GM21576 (cell line): ENCODE measurements around the gene NRL.

ENCODE experiments used
- ATAC-seq: cut with Tn5 transposase; IDR thresholded peaks from one replicate; pipeline ENCODE4 v1.9.1; 2021; ENCODE audit warnings: mild to moderate bottlenecking, moderate library complexity; ENCODE audit not compliant: unreplicated experiment

The NRL gene

DNA sequence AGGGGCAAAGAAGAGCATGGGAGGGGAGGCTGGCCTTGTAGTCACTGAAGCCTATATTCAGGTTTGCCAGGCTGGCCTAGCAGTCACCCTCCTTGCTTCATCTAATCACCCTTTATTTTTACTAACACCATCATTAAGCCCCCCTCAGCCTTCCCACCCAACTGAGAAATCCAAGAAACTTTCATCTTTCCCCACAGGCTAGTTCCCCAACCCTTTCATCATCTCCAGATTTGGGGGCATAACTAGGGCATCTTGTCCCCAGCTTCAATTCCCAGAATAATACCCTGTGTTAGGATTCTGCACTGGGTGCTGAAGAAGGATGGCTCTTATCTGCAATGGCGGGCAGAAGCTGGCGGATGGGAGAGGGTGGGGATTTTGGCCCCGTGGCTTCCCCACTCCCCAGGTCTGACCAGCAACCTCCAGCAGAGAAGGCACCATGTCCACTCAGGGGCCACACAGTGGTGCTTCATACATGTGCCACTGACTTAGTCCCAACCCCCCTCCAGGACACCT, 13.7 kb downstream of the NRL start:
- no peak for ATAC-seq

DNA sequence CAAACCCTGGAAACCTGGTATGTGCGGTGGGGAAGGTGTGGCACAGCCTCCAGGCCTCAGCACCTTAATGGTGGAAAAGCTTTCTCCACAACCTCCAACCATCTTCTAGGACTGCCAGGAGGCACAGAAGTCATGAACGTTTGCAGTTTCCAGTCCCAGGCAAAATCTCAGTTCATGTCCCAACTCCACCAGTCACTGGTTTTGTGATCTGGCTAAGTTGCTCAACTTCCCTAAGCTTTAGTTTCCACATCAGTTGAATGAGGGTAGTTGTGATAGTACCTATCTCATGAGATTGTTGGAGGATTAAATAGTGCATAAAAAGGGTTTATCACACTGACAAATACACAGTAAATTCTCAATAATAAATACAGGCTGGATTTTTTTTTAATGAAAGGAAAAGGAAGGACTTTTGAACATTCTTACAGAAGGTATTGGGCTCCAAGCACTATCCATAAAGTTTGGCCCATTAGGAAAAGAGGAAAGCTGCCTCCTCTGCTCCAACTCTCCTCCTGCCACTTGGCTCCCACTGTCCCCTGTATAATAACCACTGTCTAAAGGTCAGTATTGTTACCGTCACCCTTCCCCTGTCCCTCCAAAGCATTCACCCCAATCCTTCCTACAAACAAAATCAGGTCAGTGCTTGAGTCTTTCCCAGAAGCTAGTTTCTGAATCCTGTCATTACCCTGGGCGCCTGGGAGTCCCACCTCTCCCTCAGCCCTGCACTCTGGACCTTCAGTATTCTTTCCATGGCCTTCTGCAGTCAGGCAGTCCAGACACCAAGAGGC, 14.4 kb downstream of the NRL start:
- no peak for ATAC-seq

DNA sequence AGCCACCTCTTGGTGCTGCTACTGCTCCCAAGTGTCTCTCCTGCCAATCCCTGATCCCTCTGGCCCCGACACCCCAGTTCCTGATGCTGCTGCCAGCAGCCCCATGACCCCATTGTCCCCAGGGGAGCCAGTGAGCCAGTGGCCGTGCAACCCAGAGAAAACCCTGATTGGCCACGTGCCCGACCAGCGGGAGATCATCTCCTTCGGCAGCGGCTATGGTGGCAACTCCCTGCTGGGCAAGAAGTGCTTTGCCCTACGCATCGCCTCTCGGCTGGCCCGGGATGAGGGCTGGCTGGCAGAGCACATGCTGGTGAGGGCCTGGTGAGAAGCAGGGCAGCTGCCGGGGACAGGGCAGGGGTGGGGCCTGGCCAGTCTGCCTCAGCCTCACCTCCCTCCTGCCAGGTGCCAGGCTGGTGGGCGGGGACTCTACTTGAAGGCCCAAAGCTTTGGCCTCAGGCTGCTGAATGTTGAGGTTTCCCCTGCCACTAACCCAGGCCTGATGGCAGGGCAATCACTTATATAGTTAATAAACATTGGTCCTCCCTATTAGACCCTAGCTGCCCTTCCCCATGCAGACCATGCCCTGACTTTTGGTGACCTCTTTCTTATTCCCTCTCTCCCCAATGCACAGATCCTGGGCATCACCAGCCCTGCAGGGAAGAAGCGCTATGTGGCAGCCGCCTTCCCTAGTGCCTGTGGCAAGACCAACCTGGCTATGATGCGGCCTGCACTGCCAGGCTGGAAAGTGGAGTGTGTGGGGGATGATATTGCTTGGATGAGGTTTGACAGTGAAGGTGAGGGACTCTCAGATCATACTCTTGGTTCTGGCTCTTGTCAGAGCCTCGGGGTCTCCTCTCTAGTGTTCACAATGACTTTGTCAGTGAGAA, 15.6 kb downstream of the NRL start:
- ATAC-seq, result no peak

DNA sequence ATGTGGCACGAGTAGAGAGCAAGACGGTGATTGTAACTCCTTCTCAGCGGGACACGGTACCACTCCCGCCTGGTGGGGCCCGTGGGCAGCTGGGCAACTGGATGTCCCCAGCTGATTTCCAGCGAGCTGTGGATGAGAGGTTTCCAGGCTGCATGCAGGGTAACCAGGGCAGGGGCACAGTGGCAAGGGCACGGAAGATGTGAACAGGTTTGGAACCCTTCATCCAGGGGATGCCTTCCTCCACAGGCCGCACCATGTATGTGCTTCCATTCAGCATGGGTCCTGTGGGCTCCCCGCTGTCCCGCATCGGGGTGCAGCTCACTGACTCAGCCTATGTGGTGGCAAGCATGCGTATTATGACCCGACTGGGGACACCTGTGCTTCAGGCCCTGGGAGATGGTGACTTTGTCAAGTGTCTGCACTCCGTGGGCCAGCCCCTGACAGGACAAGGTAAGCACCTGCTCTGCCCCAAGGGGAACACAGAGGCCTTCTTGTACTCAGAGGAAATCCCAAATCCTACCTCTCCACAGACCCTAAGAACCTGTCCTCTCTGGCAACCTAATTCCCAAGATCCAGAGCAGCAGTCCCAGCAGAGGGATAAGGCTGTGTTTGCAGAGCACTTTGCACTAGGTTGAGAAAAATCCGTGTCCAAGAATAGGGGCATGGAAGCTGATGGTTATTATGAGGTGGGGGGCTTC, 16.4 kb downstream of the NRL start:
- no peak for ATAC-seq

DNA sequence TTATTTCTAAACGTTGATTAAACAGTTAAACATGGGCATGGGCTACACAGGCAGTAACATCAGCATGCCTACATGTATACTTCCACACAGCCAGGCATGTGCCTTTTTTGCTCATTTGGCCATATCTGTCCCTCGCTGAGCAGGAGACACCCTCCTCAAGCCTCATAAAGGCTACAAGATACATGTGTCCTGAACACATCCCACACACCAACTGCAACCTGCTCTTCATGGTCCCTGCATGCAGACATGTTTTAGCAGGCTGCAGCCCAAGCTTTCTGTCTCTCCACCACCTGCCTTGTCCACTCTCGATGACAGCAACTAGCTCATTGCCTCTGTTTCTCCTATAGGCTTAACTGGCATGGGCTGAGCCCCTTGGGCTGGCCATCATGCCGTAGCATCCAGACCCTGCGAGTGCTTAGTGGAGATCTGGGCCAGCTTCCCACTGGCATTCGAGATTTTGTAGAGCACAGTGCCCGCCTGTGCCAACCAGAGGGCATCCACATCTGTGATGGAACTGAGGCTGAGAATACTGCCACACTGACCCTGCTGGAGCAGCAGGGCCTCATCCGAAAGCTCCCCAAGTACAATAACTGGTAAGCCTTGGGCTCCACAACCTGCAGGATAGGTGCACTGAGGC, 18.1 kb downstream of the NRL start:
- ATAC-seq, result no peak

DNA sequence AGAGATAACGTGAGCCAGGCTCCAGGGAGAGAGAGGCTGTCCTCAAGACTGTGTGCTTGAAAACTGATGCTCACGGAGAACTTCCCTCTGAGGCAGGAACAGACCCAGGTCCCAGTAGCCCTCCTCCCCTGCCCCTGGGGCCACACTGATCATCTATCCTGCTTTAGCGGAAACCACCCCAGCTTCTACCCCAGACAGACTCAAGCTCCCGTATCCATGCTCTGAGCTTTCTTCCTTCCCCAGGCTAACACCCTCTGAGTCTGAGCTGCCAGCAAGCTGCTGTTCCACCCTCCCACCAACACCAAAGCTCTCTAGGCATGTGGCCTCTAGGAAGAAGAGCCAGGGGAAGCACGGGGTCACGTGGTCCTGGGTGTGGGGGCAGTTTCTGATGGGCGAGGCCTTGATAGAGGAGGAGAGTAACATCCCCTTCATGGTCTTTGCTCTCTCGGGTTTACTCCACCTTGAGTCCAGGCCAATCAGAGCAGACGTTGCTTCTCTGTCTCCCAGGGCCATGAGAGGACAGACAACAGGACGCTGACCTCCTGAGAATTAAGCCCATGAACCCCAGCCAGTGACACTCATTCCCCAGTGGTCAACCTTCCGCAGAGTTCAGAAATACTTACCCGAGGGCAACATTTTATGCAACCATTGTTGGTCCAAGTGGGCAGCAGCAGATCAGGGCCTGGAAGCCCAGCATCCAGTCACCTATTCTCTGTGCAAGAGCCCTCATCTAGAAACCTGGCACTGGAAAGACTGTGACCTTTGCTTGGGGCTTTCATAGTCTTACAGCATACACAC, 19.3 kb downstream of the NRL start:
- peak; percentile 70 for ATAC-seq

DNA sequence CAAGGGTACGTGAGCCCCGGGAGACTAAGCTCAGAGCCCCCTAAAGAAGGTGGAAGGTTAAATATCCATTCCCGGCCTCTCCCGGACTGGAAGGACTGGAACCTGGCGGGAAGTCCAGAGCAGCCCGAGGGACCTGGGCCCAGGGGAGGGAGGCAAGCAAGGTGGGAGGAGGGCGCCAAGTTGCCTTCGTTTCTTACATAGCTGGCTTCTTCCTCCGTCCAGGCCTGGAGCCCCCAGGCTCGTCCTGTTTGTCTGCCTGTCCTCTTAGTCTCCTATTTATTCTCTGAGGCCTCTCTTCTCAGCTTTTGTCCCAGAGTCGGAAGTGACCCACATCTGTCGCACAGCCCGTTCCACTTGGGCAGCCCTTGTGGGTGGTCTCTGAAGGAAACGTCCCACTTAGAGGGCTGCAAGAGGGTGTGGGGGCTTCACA, 19.9 kb downstream of the NRL start:
- ATAC-seq, result no peak

DNA sequence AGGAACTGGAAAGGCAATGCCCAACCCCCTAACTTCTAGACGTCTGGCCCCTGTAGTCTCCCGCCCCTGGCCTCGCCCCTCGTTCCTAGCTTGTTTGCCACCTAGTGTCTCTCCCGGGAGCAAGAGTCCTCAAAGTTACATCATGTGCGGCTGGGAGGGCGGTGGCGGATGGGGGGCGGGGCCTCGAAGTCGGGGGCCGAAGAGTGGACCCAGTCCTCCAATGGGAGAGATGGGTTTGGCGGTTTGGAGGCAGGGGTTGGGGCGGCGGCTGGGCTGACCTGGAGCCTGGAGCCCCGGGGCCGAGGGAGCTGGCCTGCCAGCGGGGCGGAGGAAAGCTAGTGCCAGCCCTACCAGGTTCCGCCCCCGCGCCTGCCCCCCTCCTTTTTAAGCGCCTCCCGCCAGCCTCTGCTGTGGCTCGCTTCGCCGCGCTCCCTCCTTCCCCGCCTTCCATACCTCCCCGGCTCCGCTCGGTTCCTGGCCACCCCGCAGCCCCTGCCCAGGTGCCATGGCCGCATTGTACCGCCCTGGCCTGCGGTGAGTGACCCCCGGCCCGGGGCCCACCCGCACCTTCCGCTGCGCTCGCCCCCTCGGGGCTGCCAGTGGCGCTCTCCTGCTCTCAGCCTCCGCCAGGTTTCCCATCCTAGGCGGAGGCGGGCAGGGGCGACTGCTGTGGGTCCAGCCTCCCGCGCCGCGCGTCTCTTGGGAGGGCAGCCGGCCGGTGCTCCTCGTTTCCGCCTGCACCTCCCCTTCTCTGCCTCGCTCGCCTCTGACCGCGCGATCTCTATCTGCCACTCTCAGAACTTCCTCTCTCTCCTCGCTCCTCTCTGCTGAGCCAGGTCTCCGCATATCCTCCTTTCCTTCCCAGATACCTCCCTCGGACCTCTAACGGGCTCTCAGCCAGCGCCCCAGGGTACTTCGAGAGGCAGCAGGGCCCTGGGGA, 20.6 kb downstream of the NRL start, which contains the start of gene PCK2:
Gene PCK2, plus strand, starts transcription at position 411 of the 940 bp plus-strand sequence. Its CDS starts 95 bp downstream, at position 506.
- peak; percentile 45 for ATAC-seq

DNA sequence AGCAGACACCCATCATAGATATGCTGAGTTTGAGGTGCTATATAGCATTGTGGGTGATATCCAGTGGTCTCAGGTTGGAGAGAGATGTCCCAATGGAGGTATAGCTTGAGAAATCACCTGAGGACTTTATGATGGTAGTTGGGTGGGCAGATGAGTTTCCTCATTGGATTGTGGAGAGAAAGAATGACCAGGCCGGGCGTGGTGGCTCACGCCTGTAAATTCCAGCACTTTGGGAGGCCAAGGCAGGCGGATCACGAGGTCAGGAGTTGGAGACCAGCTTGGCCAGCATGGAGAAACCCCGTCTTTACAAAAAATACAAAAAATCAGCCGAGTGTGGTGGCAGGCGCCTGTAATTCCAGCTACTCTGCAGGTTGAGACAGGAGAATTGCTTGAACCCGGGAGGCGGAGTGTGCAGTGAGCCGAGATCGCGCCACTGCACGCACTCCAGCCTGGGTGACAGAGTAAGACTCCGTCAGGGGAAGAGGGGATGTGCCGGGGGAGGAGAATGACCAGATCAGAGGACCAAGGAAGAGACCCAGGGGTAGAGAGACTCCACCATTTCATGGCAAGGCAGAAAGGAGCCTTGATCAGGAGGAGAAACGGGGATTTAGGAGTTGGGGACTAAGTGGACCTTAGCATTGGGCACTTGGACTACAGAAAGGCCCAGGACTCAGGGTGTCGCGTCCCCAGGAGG, 21.4 kb downstream of the NRL start:
- ATAC-seq, result no peak

DNA sequence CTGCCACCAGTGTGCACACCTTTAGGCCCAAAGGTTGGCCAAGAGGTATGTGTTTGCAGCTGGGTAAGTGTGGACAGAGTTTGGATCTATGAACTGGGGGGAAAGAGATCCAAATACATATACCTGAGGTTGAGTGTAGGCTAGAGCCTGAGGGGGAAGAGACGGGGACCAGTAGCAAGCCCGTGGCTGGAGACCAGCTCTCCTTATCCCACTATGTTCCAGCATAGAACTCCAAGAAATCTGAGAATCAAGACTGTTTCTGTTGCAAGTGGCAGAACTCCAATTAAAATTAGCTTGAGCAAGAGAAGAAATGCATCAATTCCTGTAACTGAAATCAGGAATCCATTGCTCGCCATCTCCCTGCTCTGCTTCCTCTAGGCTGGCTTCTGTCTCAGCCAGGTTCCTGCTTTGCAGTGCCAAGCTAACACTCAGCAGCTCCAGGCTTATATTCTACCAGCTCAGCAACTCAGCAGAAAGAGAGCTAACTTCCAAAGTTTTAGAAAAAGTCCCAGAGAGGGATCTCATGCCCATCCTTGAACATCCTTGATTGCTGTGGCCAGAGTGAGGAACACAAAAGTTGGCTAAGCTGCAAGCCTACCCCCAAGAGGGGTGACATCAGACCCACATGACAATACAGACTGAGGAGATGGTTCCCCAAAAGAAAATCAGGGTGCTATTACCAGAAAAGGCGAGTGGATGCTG, 22.1 kb downstream of the NRL start:
- no peak for ATAC-seq

DNA sequence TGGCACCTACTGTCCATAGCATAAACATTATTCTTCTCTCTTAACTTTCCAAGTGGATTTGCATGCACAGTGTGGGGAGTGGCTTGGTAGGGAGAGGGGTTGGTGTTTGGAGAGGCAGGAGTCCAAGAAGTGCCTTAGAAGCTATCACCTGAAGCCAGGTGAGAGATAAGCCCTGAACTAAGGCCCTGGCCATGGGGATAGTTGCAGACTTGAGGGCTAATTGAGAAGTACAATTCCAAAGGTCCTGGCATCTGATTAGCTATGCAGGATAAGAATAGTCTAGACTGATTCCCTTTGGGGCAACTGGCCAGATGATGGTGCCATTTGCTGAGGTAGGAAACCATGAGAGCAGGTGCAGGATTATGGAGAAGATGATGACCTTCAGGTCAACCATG, 22.6 kb downstream of the NRL start:
- no peak for ATAC-seq

DNA sequence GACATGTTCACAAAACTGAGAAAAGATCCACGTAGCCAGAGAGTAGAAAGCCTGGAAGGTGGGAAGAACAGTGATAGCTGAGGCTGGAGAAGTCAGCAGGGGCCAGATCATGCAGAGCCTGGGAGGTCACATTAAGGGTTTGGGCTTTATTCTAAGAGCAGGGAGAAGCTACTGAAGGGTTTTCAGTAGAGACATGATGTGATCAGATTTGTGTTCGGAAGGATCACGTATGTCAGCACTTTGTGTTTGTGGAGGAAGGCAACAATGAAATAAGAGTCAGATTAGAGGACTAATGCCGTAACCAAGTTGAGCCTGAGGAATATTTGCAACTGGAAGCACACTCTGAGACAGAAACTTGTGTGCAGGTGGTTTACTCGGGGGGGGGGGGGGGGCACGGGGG, 24.9 kb downstream of the NRL start:
- no peak for ATAC-seq

DNA sequence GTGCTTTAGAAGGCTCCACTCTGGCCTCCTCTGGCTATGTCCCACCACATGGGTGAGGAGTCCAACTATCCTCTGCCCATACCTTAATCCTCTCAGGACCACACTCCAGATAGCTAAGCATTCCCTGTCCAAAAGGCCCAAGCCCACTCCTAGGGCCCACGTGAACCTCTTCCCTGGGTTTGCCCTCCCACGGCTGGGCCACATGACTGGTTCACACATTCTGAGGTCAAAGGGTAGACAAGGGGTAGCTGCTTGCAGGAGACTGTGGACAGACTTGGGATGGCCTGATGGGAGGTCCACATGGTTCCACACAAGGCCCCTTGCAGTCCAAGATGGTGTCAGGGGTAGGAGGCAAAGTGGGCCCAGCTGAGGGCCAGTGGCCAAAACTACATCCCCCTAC, 26.7 kb downstream of the NRL start:
- no peak for ATAC-seq

DNA sequence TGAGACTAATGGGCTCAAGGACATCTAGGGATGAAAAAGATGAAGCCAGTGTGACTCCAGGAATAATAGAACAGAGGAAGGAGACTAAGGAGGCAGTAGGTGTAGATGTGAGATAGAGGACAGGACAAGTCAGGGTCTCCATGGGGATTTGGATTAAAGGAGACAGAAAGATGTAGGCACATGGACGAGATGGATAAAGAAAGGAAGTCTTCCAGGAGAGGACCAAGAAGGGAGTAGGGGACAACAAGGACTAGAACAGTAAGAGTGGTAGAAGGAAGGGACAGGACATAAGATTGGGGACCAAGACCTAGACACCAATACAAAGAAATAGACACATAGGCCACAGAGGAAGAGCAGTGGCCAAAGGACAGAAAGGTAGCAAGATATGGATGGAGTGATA, 27.7 kb downstream of the NRL start:
- no peak for ATAC-seq

DNA sequence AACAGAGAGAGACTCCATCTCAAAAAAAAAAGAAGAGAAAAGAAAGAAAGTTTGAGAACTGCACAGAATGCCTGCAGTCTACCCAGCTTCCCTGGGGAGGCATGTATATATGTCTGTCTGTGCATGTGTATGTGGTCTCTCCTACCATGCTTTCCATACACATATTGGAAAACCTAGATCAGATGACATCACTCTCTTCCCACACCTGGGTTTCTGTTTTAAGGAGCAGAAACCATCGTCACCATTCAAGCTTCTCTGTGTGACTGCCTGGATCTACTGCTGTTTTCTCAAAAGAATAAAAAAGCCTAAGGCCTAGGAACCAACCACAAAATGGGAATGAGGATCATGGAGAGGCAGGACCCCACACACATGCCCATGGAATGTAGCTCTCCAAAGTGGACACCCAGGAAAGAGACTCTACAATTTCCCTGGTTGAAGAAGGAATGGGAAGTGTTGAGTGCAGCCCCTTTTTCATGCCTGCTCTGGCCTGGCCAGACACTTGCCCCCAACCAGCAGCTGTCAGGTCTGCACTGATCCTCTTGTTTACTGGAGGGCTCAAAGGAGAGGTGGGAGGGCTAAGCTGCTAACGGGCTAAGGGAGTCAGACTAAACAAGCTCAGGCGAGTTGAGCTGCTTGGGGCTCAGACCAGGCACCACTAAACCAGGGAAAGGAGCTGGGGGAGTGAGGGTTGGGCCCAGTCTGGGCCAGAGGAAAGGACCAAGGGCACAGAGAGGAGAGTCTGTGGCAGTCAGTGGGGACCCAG, 28.4 kb downstream of the NRL start:
- no peak for ATAC-seq

DNA sequence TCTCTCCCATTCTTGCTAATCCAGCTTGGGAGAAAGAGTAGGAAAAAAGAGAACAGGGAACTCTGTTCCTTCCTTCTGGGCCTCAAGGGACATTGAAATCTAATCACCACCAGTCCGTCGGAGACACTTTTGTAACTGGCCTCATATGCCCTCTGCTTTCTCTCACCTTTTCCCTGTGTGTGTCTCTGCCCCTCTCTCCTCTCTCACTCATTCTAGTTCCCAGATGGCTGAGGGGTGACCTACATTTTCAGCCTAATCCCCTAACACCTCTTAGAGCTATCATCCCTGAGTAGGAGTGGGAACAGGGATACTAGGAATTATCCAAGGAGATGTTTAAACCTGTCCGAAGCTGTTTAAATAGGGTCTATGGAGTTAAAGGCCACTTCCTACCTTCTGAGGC, 29.5 kb downstream of the NRL start:
- no peak for ATAC-seq

DNA sequence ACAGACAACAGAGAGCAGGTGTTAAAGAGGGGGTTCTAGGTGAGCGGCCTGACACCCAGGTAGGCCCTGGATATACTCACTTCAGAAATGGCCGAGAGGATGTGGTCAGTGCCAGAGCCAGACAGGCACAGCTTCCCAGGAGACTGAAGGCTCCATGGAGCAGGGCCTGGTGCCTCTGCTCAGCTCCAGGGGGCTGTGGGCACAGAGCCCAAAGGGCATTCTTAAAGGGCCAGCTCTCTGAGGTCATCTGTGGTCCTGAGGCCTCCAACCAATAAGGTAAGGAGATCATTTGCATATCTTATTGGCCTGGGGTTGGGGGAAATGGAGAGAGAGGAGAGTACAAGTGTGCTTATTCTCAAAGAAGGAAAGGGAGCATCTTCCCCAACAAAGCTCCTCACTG, 30.3 kb downstream of the NRL start:
- ATAC-seq, result no peak
